C4-2B (cell line): ENCODE results near the gene TTC28.
"Not testable (repeated sequence)": the region's sequence is repeated elsewhere in the genome, so short reads cannot be mapped to it uniquely, and the experiment has no call there.

Source experiments
- H3K27ac ChIP-seq: fragments of 450-650 bp; 2 replicates; pipeline ENCODE4 v1.5.1; 2017
- ZFX ChIP-seq: fragments of 450-650 bp; IDR thresholded peaks from 2 replicates; pipeline ENCODE4 v1.6.1; 2017
- TF ChIP-seq, protein P1 (sequence below): fragments of 450-650 bp; conservative IDR thresholded peaks from 2 replicates; pipeline ENCODE4 v1.5.1; 2017; ENCODE audit warnings: mild to moderate bottlenecking

Gene TTC28

DNA sequence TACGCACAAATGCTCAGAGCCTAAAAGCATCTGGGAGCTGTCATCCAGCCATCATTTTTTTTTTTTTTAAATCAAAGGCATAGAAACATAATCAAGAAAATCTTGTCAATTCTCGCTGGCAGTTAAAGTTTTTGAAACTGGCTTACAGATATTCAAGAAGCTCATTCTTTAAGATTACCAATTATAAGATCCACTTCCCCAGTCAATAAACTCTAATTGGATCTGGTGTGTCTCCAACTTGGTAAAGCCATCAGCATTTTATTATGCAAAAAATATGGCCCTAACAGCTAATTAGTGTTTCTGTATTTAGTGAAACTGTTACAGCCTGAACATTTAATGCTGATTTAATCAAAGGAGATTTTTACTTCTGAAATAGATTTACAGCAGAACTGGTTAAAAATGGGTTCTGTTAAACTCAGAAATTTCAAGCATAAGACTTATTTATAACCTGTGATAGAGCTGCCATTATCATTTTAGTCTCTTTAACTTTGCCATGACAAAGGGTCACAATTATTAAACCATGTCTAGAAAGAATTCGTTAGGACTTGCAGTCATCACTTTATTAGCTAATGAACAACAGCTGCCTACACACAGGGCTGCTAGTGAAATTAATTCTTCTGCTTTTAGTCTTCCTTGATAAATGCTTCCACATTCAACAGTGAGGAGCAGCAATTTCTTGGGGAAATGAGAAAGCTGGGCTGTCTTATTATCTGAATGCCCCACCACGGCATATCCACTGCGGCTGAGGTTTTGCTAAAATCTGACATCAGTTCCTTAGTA, 584.1 kb downstream of the TTC28 start:
- no peak for TF ChIP-seq ZFX
- TF ChIP-seq, protein P1, sequence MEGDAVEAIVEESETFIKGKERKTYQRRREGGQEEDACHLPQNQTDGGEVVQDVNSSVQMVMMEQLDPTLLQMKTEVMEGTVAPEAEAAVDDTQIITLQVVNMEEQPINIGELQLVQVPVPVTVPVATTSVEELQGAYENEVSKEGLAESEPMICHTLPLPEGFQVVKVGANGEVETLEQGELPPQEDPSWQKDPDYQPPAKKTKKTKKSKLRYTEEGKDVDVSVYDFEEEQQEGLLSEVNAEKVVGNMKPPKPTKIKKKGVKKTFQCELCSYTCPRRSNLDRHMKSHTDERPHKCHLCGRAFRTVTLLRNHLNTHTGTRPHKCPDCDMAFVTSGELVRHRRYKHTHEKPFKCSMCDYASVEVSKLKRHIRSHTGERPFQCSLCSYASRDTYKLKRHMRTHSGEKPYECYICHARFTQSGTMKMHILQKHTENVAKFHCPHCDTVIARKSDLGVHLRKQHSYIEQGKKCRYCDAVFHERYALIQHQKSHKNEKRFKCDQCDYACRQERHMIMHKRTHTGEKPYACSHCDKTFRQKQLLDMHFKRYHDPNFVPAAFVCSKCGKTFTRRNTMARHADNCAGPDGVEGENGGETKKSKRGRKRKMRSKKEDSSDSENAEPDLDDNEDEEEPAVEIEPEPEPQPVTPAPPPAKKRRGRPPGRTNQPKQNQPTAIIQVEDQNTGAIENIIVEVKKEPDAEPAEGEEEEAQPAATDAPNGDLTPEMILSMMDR, result no peak
- H3K27ac ChIP-seq, result no peak overlapping the region

DNA sequence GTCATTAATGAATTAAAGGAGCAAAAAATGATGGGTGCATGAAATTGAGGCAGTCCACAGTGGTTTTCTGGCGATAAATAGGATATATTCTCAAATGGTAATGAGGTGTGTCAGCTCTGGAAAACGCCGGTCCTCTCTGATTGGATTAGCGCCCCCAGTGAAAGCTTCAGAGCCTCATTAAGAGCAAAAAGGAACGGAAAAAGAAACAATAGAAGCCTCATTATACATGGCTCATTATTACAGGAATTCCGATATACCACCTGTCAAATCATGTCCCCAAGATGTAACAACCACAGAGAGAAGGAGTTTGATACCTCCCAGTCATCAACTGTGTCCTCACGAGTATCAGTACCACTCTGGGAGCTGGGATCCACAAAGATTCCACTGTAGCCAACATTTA, 584.9 kb downstream of the TTC28 start:
- TF ChIP-seq, protein P1, result no peak
- TF ChIP-seq ZFX, result no peak
- H3K27ac ChIP-seq, result no peak overlapping the region

DNA sequence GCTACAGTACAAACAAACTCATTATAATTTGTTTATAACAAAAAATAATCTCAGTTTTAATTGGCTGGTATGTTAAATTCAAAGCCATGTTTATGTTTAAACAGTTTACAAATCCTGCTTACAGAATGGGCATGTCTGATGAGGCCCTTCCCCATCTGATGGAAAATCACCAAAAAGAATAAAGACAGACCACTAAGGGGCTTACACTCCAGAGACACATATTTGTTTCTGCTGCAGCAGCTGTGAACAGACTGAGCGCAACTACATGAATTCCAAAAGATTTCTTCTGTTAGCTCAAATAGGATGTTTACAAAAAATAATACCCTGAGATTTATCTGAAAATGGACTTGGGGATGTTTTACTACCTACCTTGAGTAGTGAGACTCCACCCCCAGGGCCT, 585.9 kb downstream of the TTC28 start:
- no peak for TF ChIP-seq ZFX
- no peak overlapping the region for H3K27ac ChIP-seq

DNA sequence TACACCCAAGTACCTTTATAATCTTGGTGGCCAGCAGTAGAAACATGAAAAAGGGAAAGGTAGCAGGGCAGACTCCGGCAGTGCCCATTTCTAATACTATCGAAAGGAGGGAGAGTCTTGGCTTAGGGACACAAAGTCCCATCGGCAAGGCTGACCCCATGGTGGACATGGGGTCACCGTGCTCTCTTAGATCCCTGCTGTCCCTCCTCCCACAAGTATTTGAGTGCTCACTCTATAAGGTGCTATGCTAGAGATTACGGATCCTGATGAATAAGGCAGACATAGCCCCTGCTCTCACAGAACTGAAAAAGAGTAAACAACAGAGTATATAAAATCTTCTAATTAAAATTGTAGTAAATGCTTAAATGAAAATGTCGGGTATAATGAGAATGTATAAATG, 588.2 kb downstream of the TTC28 start:
- TF ChIP-seq, protein P1, result no peak
- TF ChIP-seq ZFX, result no peak
- no peak overlapping the region for H3K27ac ChIP-seq

DNA sequence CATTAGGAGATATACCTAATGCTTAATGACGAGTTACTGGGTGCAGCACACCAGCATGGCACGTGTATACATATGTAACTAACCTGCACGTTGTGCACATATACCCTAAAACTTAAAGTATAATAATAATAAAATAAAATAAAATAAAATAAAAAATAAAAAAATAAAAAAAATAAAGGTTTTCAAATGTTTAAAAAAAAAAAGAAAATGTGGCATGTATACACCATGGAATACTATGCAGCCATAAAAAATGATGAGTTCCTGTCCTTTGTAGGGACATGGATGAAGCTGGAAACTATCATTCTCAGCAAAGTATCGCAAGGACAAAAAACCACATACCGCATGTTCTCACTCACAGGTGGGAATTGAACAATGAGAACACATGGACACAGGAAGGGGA, 590.1 kb downstream of the TTC28 start:
- H3K27ac ChIP-seq, result not testable (repeated sequence)

DNA sequence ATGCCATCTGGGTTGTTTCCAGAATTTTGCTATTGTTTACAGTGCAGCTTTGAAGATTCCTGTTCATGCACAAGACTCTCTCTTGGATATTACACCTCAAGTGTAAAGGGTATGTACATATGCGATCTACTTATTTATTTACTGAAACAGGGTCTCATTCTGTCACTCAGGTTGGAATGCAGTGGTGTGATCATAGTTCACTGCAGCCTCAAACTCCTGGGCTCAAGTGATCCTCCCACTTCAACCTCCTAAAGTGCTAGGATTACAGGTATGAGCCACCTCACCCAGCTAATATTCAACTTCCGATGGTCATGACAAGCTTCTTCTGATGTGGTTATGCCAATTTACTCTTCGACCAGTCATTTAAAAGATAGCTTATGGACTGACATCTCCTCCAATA, 602.5 kb downstream of the TTC28 start:
- H3K27ac ChIP-seq, result no peak overlapping the region
- TF ChIP-seq, protein P1, result no peak
- TF ChIP-seq ZFX, result no peak

DNA sequence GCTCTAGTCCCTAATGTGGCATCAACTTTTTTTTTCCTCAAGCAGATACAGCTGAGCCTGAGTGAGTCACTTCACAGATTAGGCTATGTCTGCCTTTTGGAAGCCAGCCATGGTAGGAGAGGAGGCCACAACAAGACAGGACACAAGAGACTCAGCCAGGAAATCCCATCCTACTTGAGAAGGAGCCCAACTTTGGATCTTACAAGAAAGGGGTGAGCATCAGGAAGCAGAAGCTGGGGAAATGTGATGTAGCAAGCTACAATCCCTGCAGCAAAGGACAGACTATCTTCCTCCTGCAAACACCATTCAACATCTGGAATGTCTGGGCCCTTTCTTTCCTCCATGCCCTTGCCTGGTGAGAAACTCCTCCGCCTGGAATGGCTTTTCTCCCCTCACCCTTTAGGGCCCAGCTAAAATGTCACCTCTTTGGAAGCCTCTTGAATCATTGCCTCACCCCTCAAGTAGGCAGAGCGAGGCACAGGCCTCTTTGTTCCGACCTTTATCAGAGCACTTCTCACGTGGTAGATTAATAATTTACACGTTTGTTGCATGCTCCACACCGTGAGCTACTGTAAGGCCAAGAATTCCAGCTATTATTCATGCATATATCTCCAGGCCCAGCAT, 604.2 kb downstream of the TTC28 start:
- TF ChIP-seq ZFX, result no peak
- TF ChIP-seq, protein P1, result no peak

DNA sequence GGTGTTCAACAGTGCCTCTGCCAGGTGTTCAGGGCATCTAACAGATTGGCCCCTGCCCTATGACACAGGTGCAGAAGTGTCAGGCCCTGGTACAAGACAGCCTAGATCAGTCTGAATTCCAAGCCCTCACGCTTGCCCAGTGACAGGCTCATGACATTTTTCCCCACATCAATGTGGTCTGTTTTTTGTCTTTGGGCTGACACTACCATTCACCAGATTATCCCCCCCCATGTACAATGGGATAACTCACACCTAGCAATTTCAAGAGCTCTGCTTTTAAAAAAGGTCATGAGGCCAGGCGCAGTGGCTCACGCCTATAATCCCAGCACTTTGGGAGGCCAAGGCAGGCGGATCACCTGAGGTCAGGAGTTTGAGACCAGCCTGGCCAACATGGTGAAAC, 605.1 kb downstream of the TTC28 start:
- no peak overlapping the region for H3K27ac ChIP-seq
- no peak for TF ChIP-seq ZFX
- TF ChIP-seq, protein P1, result no peak

More for the DNA sequence above, 604.2 kb downstream of the TTC28 start:
- no peak overlapping the region; the same call in 1 of the 2 replicates for H3K27ac ChIP-seq
